AG09309 (cell line): ENCODE results near the gene VGF.

Experiments used
- DNase-seq: peaks from one replicate; pipeline ENCODE4 v3.0.0-alpha.2; 2010; ENCODE audit warnings: low read depth
- H3K4me3 ChIP-seq: 2 replicates; pipeline ENCODE4 v1.5.1; 2011; ENCODE audit warnings: mild to moderate bottlenecking, low read depth, low read length, moderate library complexity; ENCODE audit not compliant: control insufficient read depth
- CTCF ChIP-seq: IDR thresholded peaks from 2 replicates; pipeline ENCODE4 v1.5.1; 2011; ENCODE audit warnings: mild to moderate bottlenecking, low read depth, low read length, inconsistent platforms; ENCODE audit not compliant: insufficient read depth, control insufficient read depth; ENCODE audit errors: missing control alignments

The VGF gene

GRCh38 chr7:101127460-101128039 lies 37.8 kb downstream of the VGF start:
- DNase-seq, result no peak
- H3K4me3 ChIP-seq, result peak overlapping the region; percentile 91
- TF ChIP-seq CTCF, result no peak

GRCh38 chr7:101126651-101127459 lies 38.5 kb downstream of the VGF start, which contains the start of gene SERPINE1:
Gene SERPINE1, plus strand, starts transcription at chr7:101127104. Its CDS starts 1,290 bp downstream, at chr7:101128394.
- peak within 1 kb of the TSS; percentile 91 for H3K4me3 ChIP-seq
- peak; percentile 99 for DNase-seq
- TF ChIP-seq CTCF, result peak; percentile 40

- DNase-seq, result no peak
- H3K4me3 ChIP-seq, result no peak overlapping the region
- no peak for TF ChIP-seq CTCF
These were observed 39.2 kb downstream of the VGF start for GRCh38 chr7:101125989-101126650.

- H3K4me3 ChIP-seq, result no peak overlapping the region
- no peak for TF ChIP-seq CTCF
- DNase-seq, result no peak
These were observed 40.9 kb downstream of the VGF start for GRCh38 chr7:101124376-101125056.

GRCh38 chr7:101123703-101124068 lies 41.7 kb downstream of the VGF start:
- H3K4me3 ChIP-seq, result no peak overlapping the region
- DNase-seq, result no peak
- no peak for TF ChIP-seq CTCF

- no peak overlapping the region for H3K4me3 ChIP-seq
- no peak for TF ChIP-seq CTCF
- DNase-seq, result no peak
These were observed 42.3 kb downstream of the VGF start for GRCh38 chr7:101122933-101123702.
